Mesenchymal stem cell (in vitro differentiated cells and primary cell): ENCODE measurements around the gene PPP1R9B.
A peak's percentile ranks its signal among the peaks of the same experiment; 100 is the strongest.

Experiments
- DNase-seq: peaks from one replicate; pipeline ENCODE4 v3.0.0-alpha.2; 2013
- H2AFZ ChIP-seq: one replicate; pipeline ENCODE4 v1.6.1; 2013; ENCODE audit warnings: low read depth, mild to moderate bottlenecking, control low read depth, inconsistent platforms, low read length, moderate library complexity
- H2AK5ac ChIP-seq: 2 replicates; pipeline ENCODE4 v1.6.1; 2013; ENCODE audit warnings: low read length, moderate library complexity, mild to moderate bottlenecking, inconsistent platforms; ENCODE audit not compliant: severe bottlenecking
- H2BK120ac ChIP-seq: one replicate; pipeline ENCODE4 v1.6.1; 2013; ENCODE audit warnings: low read depth, mild to moderate bottlenecking, inconsistent platforms, low read length, moderate library complexity
- H2BK12ac ChIP-seq, 2 experiments: one replicate each; pipeline ENCODE4 v1.6.1; 2013; ENCODE audit warnings: inconsistent platforms in 2 of 2, low read length in 2 of 2, mild to moderate bottlenecking in 2 of 2, moderate library complexity in 2 of 2, control low read depth in 1 of 2
- H2BK15ac ChIP-seq: one replicate; pipeline ENCODE4 v1.6.1; 2013; ENCODE audit warnings: mild to moderate bottlenecking, low read depth, inconsistent platforms; ENCODE audit not compliant: poor library complexity, severe bottlenecking
- H2BK5ac ChIP-seq: 2 replicates; pipeline ENCODE4 v1.6.1; 2013; ENCODE audit warnings: low read depth, mild to moderate bottlenecking, low read length, control low read depth, inconsistent platforms; ENCODE audit not compliant: poor library complexity, severe bottlenecking
- H3K14ac ChIP-seq, 2 experiments: one replicate each; pipeline ENCODE4 v1.6.1; 2013; ENCODE audit warnings: inconsistent platforms in 2 of 2, low read length in 2 of 2, control low read depth in 1 of 2, mild to moderate bottlenecking in 1 of 2, moderate library complexity in 1 of 2
- H3K18ac ChIP-seq, 2 experiments: one replicate each; pipeline ENCODE4 v1.6.1; 2013; ENCODE audit warnings: inconsistent platforms in 2 of 2, low read length in 2 of 2, control low read depth in 1 of 2, low read depth in 1 of 2, mild to moderate bottlenecking in 1 of 2
- H3K23ac ChIP-seq, 2 experiments: one replicate each; pipeline ENCODE4 v1.6.1; 2013; ENCODE audit warnings: inconsistent platforms in 2 of 2, low read length in 2 of 2, mild to moderate bottlenecking in 2 of 2, moderate library complexity in 2 of 2, control low read depth in 1 of 2
- H3K27ac ChIP-seq: 2 replicates; pipeline ENCODE4 v1.5.1; 2013; ENCODE audit warnings: mild to moderate bottlenecking, moderate library complexity, low read length, control low read depth, inconsistent platforms; ENCODE audit not compliant: poor library complexity, severe bottlenecking
- H3K27me3 ChIP-seq, 2 experiments: 2 replicates each; pipeline versions ENCODE4 v1.6.1 to v1.7.0; 2013; ENCODE audit warnings: low read length in 2 of 2, mild to moderate bottlenecking in 2 of 2, moderate library complexity in 2 of 2, control low read depth in 1 of 2, inconsistent platforms in 1 of 2; ENCODE audit not compliant: control insufficient read depth in 1 of 2, insufficient read depth in 1 of 2
- H3K36me3 ChIP-seq, 2 experiments: 2 replicates each; pipeline versions ENCODE4 v1.6.1 to v1.7.0; 2013; ENCODE audit warnings: low read length in 2 of 2, control low read depth in 1 of 2, inconsistent platforms in 1 of 2, low read depth in 1 of 2, mild to moderate bottlenecking in 1 of 2; ENCODE audit not compliant: insufficient read depth in 2 of 2, control insufficient read depth in 1 of 2
- H3K4ac ChIP-seq, 2 experiments: one replicate each; pipeline ENCODE4 v1.6.1; 2013; ENCODE audit warnings: inconsistent platforms in 2 of 2, low read length in 2 of 2, mild to moderate bottlenecking in 2 of 2, moderate library complexity in 2 of 2, control low read depth in 1 of 2, low read depth in 1 of 2
- H3K4me1 ChIP-seq: 2 replicates; pipeline ENCODE4 v1.6.1; 2013; ENCODE audit warnings: low read depth, low read length, control low read depth; ENCODE audit not compliant: control insufficient read depth, insufficient read depth
- H3K4me2 ChIP-seq: 2 replicates; pipeline ENCODE4 v1.6.1; 2013; ENCODE audit warnings: low read length, mild to moderate bottlenecking, inconsistent platforms; ENCODE audit not compliant: poor library complexity, severe bottlenecking
- H3K4me3 ChIP-seq, 2 experiments: 2 replicates each; pipeline versions ENCODE4 v1.5.1 to v1.7.0; 2013; ENCODE audit warnings: low read length in 2 of 2, mild to moderate bottlenecking in 2 of 2, control low read depth in 1 of 2, low read depth in 1 of 2; ENCODE audit not compliant: insufficient read depth in 1 of 2
- H3K79me1 ChIP-seq: replicated peaks from 2 replicates; pipeline ENCODE4 v1.6.1; 2013; ENCODE audit warnings: mild to moderate bottlenecking, control low read depth, low read length, inconsistent platforms; ENCODE audit not compliant: poor library complexity, severe bottlenecking
- H3K9ac ChIP-seq: 2 replicates; pipeline ENCODE4 v1.7.0; 2013; ENCODE audit warnings: mild to moderate bottlenecking, low read length, moderate library complexity
- H3K9me3 ChIP-seq: 2 replicates; pipeline ENCODE4 v1.7.0; 2013; ENCODE audit warnings: mild to moderate bottlenecking, low read length; ENCODE audit not compliant: control insufficient read depth
- H4K8ac ChIP-seq: one replicate; pipeline ENCODE4 v1.6.1; 2013; ENCODE audit warnings: inconsistent platforms, mild to moderate bottlenecking, low read length, moderate library complexity
- H4K91ac ChIP-seq: one replicate; pipeline ENCODE4 v1.6.1; 2013; ENCODE audit warnings: mild to moderate bottlenecking, low read length, inconsistent platforms
- WGBS: methylation state at CpG from one replicate; pipeline ENCODE4 v1.1.7; 2013; ENCODE audit warnings: mixed read lengths; 5-methylcytosine and 5-hydroxymethylcytosine counted together

The PPP1R9B gene

GRCh38 chr17:50113624-50114320 lies 36.7 kb downstream of the PPP1R9B start:
- Histone ChIP-seq H2BK5ac (no peak overlapping the region), H4K8ac (no peak overlapping the region), H2AFZ (no peak overlapping the region), H3K36me3 (peaks cover 24 to 87% of the 10 kb centered on the region in 2 experiments), H3K9me3 (no peaks in the 10 kb centered on the region), H3K23ac (no peak overlapping the region), H3K18ac (no peak overlapping the region), H3K4me2 (no peak overlapping the region), H3K79me1 (peaks cover 2% of the 10 kb centered on the region), H2AK5ac (no peak overlapping the region), H4K91ac (no peak overlapping the region), H2BK15ac (no peak overlapping the region), H3K4ac (no peak overlapping the region), H3K4me1 (peaks cover 47% of the 10 kb centered on the region), H3K9ac (no peak overlapping the region), H2BK120ac (no peak overlapping the region), H3K14ac (no peak overlapping the region), H3K4me3 (no peak overlapping the region), H3K27me3 (peaks cover 0 to 19% of the 10 kb centered on the region in 2 experiments), H2BK12ac (no peak overlapping the region), H3K27ac (no peak overlapping the region)
- WGBS, result 97% methylated on average over 7 of the region's 7 CpGs
- no peak for DNase-seq

GRCh38 chr17:50112694-50113093 lies 37.8 kb downstream of the PPP1R9B start:
- H2AFZ ChIP-seq, result no peak overlapping the region

GRCh38 chr17:50111673-50112655 lies 38.5 kb downstream of the PPP1R9B start:
- Histone ChIP-seq H3K9me3 (no peaks in the 10 kb centered on the region), H2BK15ac (no peak overlapping the region), H2BK5ac (no peak overlapping the region), H3K14ac (peak overlapping the region in 1 of 2 experiments; percentile 44), H3K79me1 (peaks cover 2% of the 10 kb centered on the region), H3K9ac (no peak overlapping the region), H3K4me2 (no peak overlapping the region), H3K36me3 (peaks cover 39 to 87% of the 10 kb centered on the region in 2 experiments), H2AK5ac (peak overlapping the region; percentile 50), H3K4me1 (peaks cover 43% of the 10 kb centered on the region), H3K4ac (peak overlapping the region in 1 of 2 experiments; percentile 13), H2BK12ac (peak overlapping the region in 1 of 2 experiments; percentile 42), H3K27me3 (peaks cover 0 to 7% of the 10 kb centered on the region in 2 experiments), H2BK120ac (no peak overlapping the region), H4K91ac (peak overlapping the region; percentile 23), H3K4me3 (no peak overlapping the region), H3K27ac (no peak overlapping the region), H2AFZ (no peak overlapping the region), H3K18ac (peak overlapping the region; percentile 35 to 59), H4K8ac (peak overlapping the region; percentile 52), H3K23ac (no peak overlapping the region)
- DNase-seq, result no peak
- WGBS, result 64% methylated on average over 12 of the region's 14 CpGs

More at GRCh38 chr17:50112694-50113093, 37.8 kb downstream of the PPP1R9B start:
- 93% methylated on average over 17 of the region's 17 CpGs for WGBS
- H3K4me2 ChIP-seq, result no peak overlapping the region
- DNase-seq, result no peak
- H4K91ac ChIP-seq, result no peak overlapping the region
- no peak overlapping the region for H2BK5ac ChIP-seq
- H4K8ac ChIP-seq, result no peak overlapping the region
- peaks cover 0 to 12% of the 10 kb centered on the region in 2 experiments for H3K27me3 ChIP-seq
- H2BK12ac ChIP-seq, result no peak overlapping the region
- H3K4me3 ChIP-seq, result no peak overlapping the region
- no peak overlapping the region for H3K23ac ChIP-seq
- peaks cover 2% of the 10 kb centered on the region for H3K79me1 ChIP-seq
- H3K36me3 ChIP-seq, result peaks cover 33 to 89% of the 10 kb centered on the region in 2 experiments
- H3K27ac ChIP-seq, result no peak overlapping the region
- no peak overlapping the region for H3K9ac ChIP-seq
- H3K4ac ChIP-seq, result peak overlapping the region in 1 of 2 experiments; percentile 13
- no peaks in the 10 kb centered on the region for H3K9me3 ChIP-seq
- H2BK15ac ChIP-seq, result no peak overlapping the region
- no peak overlapping the region for H3K14ac ChIP-seq
- no peak overlapping the region for H2AK5ac ChIP-seq
- H3K4me1 ChIP-seq, result peaks cover 49% of the 10 kb centered on the region
- H3K18ac ChIP-seq, result no peak overlapping the region
- no peak overlapping the region for H2BK120ac ChIP-seq
